Sigmoid colon (tissue), 7 donors: ENCODE measurements around the gene SEC16A. TPM values are rescaled to one million over a fixed set of nuclear protein-coding genes. Genes with fewer than 3 reads are reported as not detected.
A peak's percentile ranks its signal among the peaks of the same experiment; 100 is the strongest.

Source experiments
- DNase-seq: peaks from one replicate; pipeline ENCODE4 v3.0.0-alpha.2; 2019
- H3K27ac ChIP-seq, 4 donors: fragments of 200-600 bp; sonication (generic); one replicate each; pipeline ENCODE4 v1.5.1; 2016 to 2019; ENCODE audit warnings: mild to moderate bottlenecking in 1 of 4
- H3K27me3 ChIP-seq, 3 donors: fragments of 200-600 bp; sonication (generic); one replicate each; pipeline ENCODE4 v1.5.1; 2019; ENCODE audit warnings: mild to moderate bottlenecking in 1 of 3
- H3K36me3 ChIP-seq, 4 donors: fragments of 200-600 bp; sonication (generic); one replicate each; pipeline ENCODE4 v1.5.1; 2016 to 2019
- H3K4me1 ChIP-seq, 4 donors: fragments of 200-600 bp; sonication (generic); one replicate each; pipeline ENCODE4 v1.5.1; 2017 to 2019
- H3K4me3 ChIP-seq, 4 donors: fragments of 200-600 bp; sonication (generic); one replicate each; pipeline ENCODE4 v1.5.1; 2017 to 2019; ENCODE audit warnings: mild to moderate bottlenecking in 2 of 4, moderate library complexity in 1 of 4
- H3K9me3 ChIP-seq, 4 donors: fragments of 200-600 bp in 3 of 4; sonication (generic) in 3 of 4; one replicate each; pipeline versions ENCODE4 v1.5.1 to v1.6.1; 2013 to 2019
- EP300 ChIP-seq, 4 donors: sonication (generic); formaldehyde crosslinking; IDR thresholded peaks; one replicate each; pipeline ENCODE4 v1.6.1; 2017; ENCODE audit warnings: antibody characterized with exemption in 4 of 4
- POLR2A ChIP-seq, 2 donors: fragments of 450-650 bp; IDR thresholded peaks; one replicate each; pipeline ENCODE4 v1.6.1; 2016; ENCODE audit warnings: antibody characterized with exemption in 2 of 2, mild to moderate bottlenecking in 2 of 2, moderate library complexity in 2 of 2
- POLR2AphosphoS5 ChIP-seq, 4 donors: sonication (generic); formaldehyde crosslinking; IDR thresholded peaks; one replicate each; pipeline ENCODE4 v1.6.1; 2017; ENCODE audit warnings: antibody characterized with exemption in 4 of 4
- WGBS, 2 donors: extraction: QIAGEN DNeasy Blood & Tissue Kit; methylation state at CpG; one replicate each; pipeline ENCODE4 v1.1.7; 2013; 5-methylcytosine and 5-hydroxymethylcytosine counted together
- intact Hi-C: fragments of 100-400 bp; cut with DNase I; formaldehyde crosslinking; loops from one replicate; pipeline ENCODE4 v1.15.1; 2023
- polyA plus RNA-seq, 3 donors: library from polyadenylated mRNA; stranded (reverse); fragments of 200-250 nt; gene quantifications; one replicate each; pipeline ENCODE4 v1.2.3, GENCODE V29; 2013
- total RNA-seq, 4 donors: library from RNA; depleted of rRNA; stranded (reverse); fragments of >200 nt; gene quantifications; one replicate each; pipeline ENCODE4 v1.1.0, GENCODE V29; 2016
- TF ChIP-seq, protein P1 (sequence below), 4 experiments: fragments of 450-650 bp in 3 of 4; fragments of 200-600 bp in 1 of 4; IDR thresholded peaks; one replicate each; pipeline ENCODE4 v1.5.1; 2016 to 2019; ENCODE audit warnings: antibody characterized with exemption in 4 of 4, mild to moderate bottlenecking in 3 of 4, moderate library complexity in 2 of 4
- donor health status: healthy with polysubstance abuse.
- donor health status: Bipolar disorder and iron deficiency.
- donor health status: healthy.

The SEC16A gene
- total and polyA plus RNA-seq, 7 donors, result 22.8 to 57.0 (median 27.5) TPM

DNA sequence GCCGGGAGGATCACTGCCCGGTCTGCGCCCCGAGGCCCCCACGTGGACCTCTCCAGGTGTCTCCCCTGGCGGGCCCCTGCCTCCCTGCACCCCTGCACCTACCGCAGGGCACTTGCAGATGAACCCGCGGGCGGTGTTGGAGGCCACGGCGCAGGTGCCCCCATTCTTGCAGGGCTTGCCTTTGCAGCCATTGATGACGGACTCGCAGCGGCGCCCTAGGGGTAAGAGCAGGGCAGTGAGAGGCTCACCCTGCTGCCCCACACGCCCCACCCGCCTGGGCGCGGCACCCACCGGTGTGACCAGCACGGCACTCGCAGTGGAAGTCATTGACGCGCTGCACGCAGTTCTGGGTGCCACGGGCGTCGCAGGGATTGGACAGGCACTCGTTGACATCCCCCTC is 23.6 kb upstream of the SEC16A start:
- H3K4me3 ChIP-seq, result no peak overlapping the region
- intact Hi-C loops, result no loop called here
- peaks cover 69 to 100% (median 97%) of the 10 kb centered on the region in 4 donors for H3K36me3 ChIP-seq
- DNase-seq, result no peak
- no peaks in the 10 kb centered on the region for H3K9me3 ChIP-seq
- WGBS, 2 donors, result 76 to 90% methylated on average over 30 of the region's 30 CpGs
- no peaks in the 10 kb centered on the region for H3K27me3 ChIP-seq
- H3K27ac ChIP-seq, result no peak overlapping the region
- peaks cover 0 to 3% (median 0%) of the 10 kb centered on the region in 4 donors for H3K4me1 ChIP-seq
- TF ChIP-seq EP300 (IDR thresholded peaks at IDR 0.05) (no peak), POLR2A (IDR thresholded peaks at IDR 0.05) (no peak)

DNA sequence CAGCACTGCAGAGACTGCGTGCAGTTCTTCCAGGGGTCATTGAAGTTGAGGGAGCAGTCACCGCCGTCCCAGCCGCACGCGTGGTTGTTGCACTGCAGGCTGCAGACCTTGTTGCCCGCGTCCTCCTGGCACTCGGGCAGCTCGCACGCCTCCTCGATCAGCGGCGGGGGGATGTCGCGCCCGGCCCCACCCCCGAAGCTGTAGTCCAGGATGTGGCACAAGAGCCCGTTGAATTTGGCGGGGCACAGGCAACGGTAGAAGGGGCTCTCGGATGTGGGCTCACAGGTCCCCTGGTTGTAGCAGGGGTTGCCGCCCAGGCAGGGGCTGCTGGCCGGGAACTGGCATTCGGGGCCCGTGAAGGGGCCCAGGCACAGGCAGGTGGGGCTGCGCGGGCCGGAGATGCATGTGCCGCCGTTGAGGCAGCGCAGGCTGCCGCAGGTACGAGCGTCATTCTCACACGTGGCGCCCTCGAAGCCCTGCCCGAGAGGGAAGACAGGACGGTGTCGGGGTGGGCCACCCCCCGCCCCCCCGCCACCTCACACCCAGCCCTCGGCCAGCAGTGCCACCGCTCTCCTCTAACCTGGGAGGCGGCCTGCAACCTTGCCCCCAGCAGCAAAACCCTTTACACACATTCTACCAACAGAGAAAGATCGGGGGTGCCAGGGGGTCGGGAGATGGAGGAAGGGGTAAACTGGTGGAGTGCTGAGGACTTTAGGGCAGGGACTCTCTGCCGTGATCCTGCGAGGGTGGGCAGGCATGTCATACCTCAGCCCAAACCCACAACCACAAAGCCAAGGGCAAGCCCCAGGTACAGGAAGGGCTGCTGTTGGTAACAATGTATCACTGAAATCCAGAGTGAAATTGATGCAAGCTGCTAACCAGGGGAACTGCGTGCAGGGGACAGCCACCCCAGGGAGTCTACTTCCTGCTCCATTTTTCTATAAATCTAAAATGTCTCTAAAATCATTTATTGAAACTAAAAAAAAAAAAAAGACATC is 22.9 kb upstream of the SEC16A start:
- Histone ChIP-seq H3K9me3 (no peaks in the 10 kb centered on the region), H3K27ac (no peak overlapping the region), H3K27me3 (no peaks in the 10 kb centered on the region), H3K4me1 (peaks cover 0 to 2% (median 0%) of the 10 kb centered on the region in 4 donors), H3K36me3 (peaks cover 73 to 100% (median 96%) of the 10 kb centered on the region in 4 donors), H3K4me3 (no peak overlapping the region)
- TF ChIP-seq, protein P1, sequence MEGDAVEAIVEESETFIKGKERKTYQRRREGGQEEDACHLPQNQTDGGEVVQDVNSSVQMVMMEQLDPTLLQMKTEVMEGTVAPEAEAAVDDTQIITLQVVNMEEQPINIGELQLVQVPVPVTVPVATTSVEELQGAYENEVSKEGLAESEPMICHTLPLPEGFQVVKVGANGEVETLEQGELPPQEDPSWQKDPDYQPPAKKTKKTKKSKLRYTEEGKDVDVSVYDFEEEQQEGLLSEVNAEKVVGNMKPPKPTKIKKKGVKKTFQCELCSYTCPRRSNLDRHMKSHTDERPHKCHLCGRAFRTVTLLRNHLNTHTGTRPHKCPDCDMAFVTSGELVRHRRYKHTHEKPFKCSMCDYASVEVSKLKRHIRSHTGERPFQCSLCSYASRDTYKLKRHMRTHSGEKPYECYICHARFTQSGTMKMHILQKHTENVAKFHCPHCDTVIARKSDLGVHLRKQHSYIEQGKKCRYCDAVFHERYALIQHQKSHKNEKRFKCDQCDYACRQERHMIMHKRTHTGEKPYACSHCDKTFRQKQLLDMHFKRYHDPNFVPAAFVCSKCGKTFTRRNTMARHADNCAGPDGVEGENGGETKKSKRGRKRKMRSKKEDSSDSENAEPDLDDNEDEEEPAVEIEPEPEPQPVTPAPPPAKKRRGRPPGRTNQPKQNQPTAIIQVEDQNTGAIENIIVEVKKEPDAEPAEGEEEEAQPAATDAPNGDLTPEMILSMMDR (IDR thresholded peaks at IDR 0.05), result no peak
- TF ChIP-seq POLR2AphosphoS5 (IDR thresholded peaks at IDR 0.05) (no peak), POLR2A (IDR thresholded peaks at IDR 0.05) (no peak), EP300 (IDR thresholded peaks at IDR 0.05) (no peak)
- 90 to 93% methylated on average over 51 of the region's 51 CpGs for WGBS, 2 donors
- intact Hi-C loops, result no loop called here
- no peak for DNase-seq

DNA sequence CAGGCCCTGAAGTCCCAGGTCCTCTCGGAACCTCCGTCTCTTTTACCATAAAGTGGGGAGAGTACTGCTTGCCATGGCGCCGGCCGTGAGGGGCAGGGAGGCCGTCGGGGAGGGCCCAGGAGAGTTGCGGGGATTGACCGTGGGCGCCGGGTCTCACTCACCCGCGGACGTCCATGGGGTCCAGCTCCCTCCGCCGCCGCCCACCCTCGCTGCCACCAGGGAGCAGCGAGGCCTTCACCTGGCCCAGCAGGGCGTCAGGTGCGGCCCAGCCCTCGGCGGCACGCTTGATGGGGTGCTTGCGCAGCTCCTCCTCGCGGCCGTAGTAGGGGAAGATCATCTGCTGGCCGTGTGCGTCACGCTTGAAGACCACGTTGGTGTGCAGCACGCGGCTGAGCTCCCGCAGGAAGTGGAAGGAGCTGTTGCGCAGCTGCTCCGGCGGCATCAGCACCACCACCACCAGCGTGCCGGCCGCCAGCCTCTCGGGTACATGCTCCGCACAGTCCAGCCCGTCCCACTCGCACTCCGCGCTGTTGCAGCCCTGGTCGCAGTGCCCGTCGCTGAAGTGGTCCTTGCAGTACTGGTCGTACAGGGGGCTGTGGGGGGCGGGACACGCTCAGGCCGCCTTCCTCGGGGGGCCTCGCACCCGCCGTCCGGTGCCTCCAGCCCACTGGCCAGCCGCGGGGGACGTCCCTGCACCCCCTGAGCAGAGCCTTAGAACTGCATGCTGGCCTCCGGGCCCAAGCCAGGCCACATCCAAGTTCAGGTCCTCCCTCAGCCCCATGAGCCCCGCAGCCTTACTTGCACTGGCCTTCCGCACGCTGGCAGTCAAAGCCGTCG is 21.9 kb upstream of the SEC16A start:
- H3K27me3 ChIP-seq, result no peaks in the 10 kb centered on the region
- WGBS, 2 donors, result 93 to 96% methylated on average over 68 of the region's 68 CpGs
- no peak for DNase-seq
- H3K9me3 ChIP-seq, result no peaks in the 10 kb centered on the region
- TF ChIP-seq, protein P1 (IDR thresholded peaks at IDR 0.05), result no peak
- no peak for TF ChIP-seq EP300 (IDR thresholded peaks at IDR 0.05)
- no peak for TF ChIP-seq POLR2A (IDR thresholded peaks at IDR 0.05)
- no peak for TF ChIP-seq POLR2AphosphoS5 (IDR thresholded peaks at IDR 0.05)
- peak overlapping the region in 1 of 4 donors; percentile 1 for H3K27ac ChIP-seq
- H3K4me1 ChIP-seq, result no peaks in the 10 kb centered on the region
- H3K4me3 ChIP-seq, result no peak overlapping the region
- peaks cover 82 to 100% (median 96%) of the 10 kb centered on the region in 4 donors for H3K36me3 ChIP-seq
- intact Hi-C loops, result no loop called here

DNA sequence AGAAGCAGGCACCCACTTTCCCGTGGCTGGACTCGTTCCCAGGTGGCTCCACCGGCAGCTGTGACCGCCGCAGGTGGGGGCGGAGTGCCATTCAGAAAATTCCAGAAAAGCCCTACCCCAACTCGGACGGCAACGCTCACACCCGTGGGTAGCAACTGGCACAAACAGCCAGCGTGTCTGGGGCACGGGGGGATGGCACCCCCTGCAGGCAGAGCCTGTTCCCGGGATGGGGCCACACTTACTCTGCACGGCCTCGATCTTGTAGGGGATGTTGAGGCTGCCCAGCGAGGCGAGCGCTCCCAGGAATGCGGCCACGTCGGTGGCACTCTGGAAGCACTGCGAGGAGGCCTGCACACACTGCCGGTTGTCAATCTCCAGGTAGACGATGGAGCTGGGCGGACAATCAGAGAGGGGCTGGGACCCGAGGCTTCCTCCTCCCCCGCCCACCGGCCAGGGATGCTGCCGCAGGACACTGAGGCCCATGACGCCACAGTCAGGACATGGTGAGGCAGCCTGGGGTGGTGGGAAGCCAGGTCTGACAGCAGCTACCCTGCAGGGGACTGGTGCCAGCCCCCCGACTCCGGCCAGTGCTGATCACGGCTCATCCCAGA is 20.2 kb upstream of the SEC16A start:
- TF ChIP-seq EP300 (IDR thresholded peaks at IDR 0.05), result no peak
- no peak for TF ChIP-seq POLR2A (IDR thresholded peaks at IDR 0.05)
- TF ChIP-seq, protein P1 (IDR thresholded peaks at IDR 0.05), result no peak
- TF ChIP-seq POLR2AphosphoS5 (IDR thresholded peaks at IDR 0.05), result no peak
- no peaks in the 10 kb centered on the region for H3K27me3 ChIP-seq
- H3K27ac ChIP-seq, result no peak overlapping the region
- peaks cover 84 to 100% (median 95%) of the 10 kb centered on the region in 4 donors for H3K36me3 ChIP-seq
- no peaks in the 10 kb centered on the region for H3K4me1 ChIP-seq
- no peak for DNase-seq
- no peaks in the 10 kb centered on the region for H3K9me3 ChIP-seq
- no peak overlapping the region for H3K4me3 ChIP-seq
- intact Hi-C loops, result no loop called here
- 78 to 91% methylated on average over 33 of the region's 33 CpGs for WGBS, 2 donors
